AG09309 (cell line): ENCODE measurements around the gene CNPPD1.

Source experiments
- DNase-seq: peaks from one replicate; pipeline ENCODE4 v3.0.0-alpha.2; 2010; ENCODE audit warnings: low read depth
- H3K4me3 ChIP-seq: 2 replicates; pipeline ENCODE4 v1.5.1; 2011; ENCODE audit warnings: mild to moderate bottlenecking, low read depth, low read length, moderate library complexity; ENCODE audit not compliant: control insufficient read depth
- CTCF ChIP-seq: IDR thresholded peaks from 2 replicates; pipeline ENCODE4 v1.5.1; 2011; ENCODE audit warnings: mild to moderate bottlenecking, low read depth, low read length, inconsistent platforms; ENCODE audit not compliant: insufficient read depth, control insufficient read depth; ENCODE audit errors: missing control alignments

CNPPD1 gene

DNA sequence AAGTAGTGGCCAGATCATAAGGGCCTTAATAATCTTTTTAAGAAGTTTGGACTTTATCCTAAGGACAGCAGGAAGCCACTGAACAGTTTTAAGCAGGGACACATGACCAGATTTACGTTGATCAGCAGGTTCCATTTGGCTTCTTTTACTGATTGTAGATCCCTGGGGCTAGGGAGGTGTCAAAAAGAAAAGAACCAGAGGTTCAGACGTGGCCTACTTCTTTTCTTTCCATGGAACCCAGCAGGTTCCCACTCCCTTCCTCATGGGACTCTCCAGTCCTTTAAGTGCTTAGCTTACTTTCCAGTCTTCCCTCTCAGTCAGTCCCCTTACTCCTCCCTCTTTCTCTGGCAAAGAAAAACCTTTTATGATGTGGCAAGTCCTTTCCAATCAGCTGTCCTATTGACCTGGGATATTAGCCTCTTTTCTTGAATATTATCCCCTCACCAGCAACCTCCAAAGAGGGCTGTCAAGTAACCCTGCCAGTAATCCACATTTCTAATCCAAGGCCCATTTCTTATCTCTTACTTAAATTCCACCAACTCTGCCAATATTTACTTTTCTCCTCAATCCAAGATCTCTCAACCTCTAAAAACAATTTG, 49.6 kb downstream of the CNPPD1 start:
- no peak for DNase-seq
- no peak overlapping the region for H3K4me3 ChIP-seq
- no peak for TF ChIP-seq CTCF

DNA sequence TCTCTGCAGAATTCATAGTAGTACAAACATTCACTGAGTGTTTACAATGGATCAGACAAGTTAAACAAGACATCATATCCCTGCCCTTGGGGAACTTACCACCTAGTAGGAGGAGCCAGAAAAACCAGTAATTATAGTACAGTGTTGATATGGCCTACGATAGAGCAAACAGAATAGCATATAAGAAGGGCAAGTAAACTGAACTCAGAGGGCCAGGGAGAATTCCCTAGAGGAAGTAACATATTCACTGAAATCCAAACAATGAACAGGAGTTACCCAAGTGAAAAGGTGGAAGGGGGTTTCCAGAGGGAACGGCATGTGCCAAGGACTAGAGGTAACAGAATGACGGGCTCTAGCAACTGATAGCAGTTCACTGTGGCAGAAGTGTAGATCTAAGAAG, 50.2 kb downstream of the CNPPD1 start:
- TF ChIP-seq CTCF = no peak

DNA sequence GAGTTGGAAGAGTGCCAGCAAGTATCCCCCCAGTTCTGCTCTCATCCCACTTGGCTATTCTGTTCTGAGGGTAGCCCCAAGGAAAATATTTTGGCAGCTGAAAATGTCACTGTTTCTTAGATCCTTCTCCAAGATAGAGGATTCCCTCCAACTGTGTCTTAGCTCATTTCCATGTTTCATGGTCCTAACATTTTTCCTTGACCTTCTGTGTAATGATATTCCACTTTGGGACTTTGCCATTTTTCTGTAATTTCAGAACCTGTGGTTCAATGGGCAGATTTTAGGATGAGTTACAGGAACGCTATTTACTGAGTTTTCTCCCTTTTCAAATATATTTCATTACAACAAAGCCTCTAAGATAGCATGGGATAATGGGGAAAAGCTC, 50.8 kb downstream of the CNPPD1 start:
- no peak for DNase-seq
- TF ChIP-seq CTCF = no peak
- H3K4me3 ChIP-seq = no peak overlapping the region

More for the DNA sequence above, 50.2 kb downstream of the CNPPD1 start:
- no peak overlapping the region for H3K4me3 ChIP-seq
- DNase-seq = no peak

DNA sequence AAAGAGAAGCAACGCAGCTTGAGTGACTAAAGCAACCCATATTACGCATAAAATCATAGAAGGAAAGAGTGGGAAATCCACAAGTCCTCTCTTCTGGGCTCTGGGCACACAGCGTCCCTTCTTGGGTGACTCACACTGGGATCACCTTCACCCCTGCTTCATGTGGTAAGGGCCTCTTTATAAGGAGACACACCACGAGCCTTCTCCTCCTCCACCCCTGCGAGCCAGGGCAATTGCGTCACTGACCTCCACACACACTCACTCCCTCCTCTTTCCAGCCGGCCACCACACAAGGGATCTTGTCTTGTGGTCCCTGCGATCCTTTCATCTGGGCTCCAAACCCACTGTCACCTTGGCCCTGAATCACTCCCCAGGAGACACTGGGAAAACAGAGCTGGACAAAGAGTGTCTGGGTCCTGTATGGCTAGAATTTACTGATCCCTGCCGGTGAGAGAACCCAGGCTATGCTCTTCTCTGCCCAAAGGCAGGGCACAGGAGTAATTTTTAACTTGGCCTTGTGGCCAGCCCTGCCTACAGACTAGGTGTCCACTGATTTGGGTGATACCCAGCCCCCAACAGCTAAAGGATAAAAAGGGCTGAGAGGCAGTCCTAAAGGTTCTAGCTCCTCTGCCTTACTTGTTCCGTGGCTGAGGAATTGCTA, 51.4 kb downstream of the CNPPD1 start:
- DNase-seq = peak; percentile 83
- no peak for TF ChIP-seq CTCF

GRCh38 chr2:219124381-219125110, 52.2 kb downstream of the CNPPD1 start:
- H3K4me3 ChIP-seq = no peak overlapping the region
- no peak for DNase-seq

More for the DNA sequence above, 51.4 kb downstream of the CNPPD1 start:
- H3K4me3 ChIP-seq = no peak overlapping the region

More at GRCh38 chr2:219124381-219125110, 52.2 kb downstream of the CNPPD1 start:
- no peak for TF ChIP-seq CTCF
